C4-2B (cell line): ENCODE data around the gene GSTT2B.
"Not testable (repeated sequence)": the region's sequence is repeated elsewhere in the genome, so short reads cannot be mapped to it uniquely, and the experiment has no call there.

Experiments used
- ZFX ChIP-seq: fragments of 450-650 bp; IDR thresholded peaks from 2 replicates; pipeline ENCODE4 v1.6.1; 2017
- TF ChIP-seq, protein P1 (sequence below): fragments of 450-650 bp; conservative IDR thresholded peaks from 2 replicates; pipeline ENCODE4 v1.5.1; 2017; ENCODE audit warnings: mild to moderate bottlenecking

DNA sequence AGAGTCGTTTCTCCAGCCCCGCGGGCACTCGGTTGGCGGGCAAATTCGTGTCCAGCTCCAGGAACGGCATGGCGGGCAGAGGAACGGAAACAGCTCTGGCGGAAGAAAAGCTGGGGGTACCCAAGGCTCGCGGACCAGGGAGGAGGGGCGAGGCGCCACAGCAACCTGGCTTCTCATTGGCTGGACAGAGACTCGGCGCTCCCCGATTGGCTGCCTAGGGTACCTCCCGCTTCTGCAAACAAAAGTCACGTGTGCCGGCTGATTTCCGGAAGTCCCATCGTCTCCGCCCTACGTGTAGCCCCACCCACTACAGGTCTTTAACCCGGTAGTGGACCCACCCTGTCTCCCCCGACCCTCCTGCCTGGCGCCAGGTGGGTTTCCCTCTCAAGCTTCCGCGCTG, 13.3 kb upstream of the GSTT2B start, which contains the start of gene DDT:
- TF ChIP-seq, protein P1, sequence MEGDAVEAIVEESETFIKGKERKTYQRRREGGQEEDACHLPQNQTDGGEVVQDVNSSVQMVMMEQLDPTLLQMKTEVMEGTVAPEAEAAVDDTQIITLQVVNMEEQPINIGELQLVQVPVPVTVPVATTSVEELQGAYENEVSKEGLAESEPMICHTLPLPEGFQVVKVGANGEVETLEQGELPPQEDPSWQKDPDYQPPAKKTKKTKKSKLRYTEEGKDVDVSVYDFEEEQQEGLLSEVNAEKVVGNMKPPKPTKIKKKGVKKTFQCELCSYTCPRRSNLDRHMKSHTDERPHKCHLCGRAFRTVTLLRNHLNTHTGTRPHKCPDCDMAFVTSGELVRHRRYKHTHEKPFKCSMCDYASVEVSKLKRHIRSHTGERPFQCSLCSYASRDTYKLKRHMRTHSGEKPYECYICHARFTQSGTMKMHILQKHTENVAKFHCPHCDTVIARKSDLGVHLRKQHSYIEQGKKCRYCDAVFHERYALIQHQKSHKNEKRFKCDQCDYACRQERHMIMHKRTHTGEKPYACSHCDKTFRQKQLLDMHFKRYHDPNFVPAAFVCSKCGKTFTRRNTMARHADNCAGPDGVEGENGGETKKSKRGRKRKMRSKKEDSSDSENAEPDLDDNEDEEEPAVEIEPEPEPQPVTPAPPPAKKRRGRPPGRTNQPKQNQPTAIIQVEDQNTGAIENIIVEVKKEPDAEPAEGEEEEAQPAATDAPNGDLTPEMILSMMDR, result not testable (repeated sequence)
- not testable (repeated sequence) for TF ChIP-seq ZFX
